Measurements from ENCODE around the gene ARCN1.
"Not testable (repeated sequence)": the region's sequence is repeated elsewhere in the genome, so short reads cannot be mapped to it uniquely, and the experiment has no call there.

Gene ARCN1

GRCh38 chr11:118572981-118573550 is 857 bp downstream of the ARCN1 start:
- no peaks in the 10 kb centered on the region for H3K27me3 ChIP-seq (replicated peaks; ENCODE audit: control insufficient read depth, insufficient read depth, low read length)
- TF ChIP-seq, protein P1, sequence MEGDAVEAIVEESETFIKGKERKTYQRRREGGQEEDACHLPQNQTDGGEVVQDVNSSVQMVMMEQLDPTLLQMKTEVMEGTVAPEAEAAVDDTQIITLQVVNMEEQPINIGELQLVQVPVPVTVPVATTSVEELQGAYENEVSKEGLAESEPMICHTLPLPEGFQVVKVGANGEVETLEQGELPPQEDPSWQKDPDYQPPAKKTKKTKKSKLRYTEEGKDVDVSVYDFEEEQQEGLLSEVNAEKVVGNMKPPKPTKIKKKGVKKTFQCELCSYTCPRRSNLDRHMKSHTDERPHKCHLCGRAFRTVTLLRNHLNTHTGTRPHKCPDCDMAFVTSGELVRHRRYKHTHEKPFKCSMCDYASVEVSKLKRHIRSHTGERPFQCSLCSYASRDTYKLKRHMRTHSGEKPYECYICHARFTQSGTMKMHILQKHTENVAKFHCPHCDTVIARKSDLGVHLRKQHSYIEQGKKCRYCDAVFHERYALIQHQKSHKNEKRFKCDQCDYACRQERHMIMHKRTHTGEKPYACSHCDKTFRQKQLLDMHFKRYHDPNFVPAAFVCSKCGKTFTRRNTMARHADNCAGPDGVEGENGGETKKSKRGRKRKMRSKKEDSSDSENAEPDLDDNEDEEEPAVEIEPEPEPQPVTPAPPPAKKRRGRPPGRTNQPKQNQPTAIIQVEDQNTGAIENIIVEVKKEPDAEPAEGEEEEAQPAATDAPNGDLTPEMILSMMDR (IDR thresholded peaks at IDR 0.05; ENCODE audit: insufficient read depth, low read length, poor library complexity, severe bottlenecking) = no peak
- DNase-seq (ENCODE audit: extremely low read depth, insufficient read length) = no peak
- peak overlapping the region; percentile 98 for H3K4me3 ChIP-seq (replicated peaks; ENCODE audit: low read depth, low read length)
- peaks cover 2% of the 10 kb centered on the region; the same call in 1 of the 2 replicates for H3K36me3 ChIP-seq (ENCODE audit: control insufficient read depth, insufficient read depth, low read length)

GRCh38 chr11:118574636-118575035 is 2.4 kb downstream of the ARCN1 start:
- Histone ChIP-seq H3K27me3 (replicated peaks; ENCODE audit: control insufficient read depth, insufficient read depth, low read length) (no peaks in the 10 kb centered on the region), H3K36me3 (ENCODE audit: control insufficient read depth, insufficient read depth, low read length) (peaks cover 2% of the 10 kb centered on the region; the same call in 1 of the 2 replicates), H3K4me3 (replicated peaks; ENCODE audit: low read depth, low read length) (no peak overlapping the region)
- TF ChIP-seq, protein P1 (IDR thresholded peaks at IDR 0.05; ENCODE audit: insufficient read depth, low read length, poor library complexity, severe bottlenecking) = no peak
- DNase-seq (ENCODE audit: extremely low read depth, insufficient read length) = no peak

DNA sequence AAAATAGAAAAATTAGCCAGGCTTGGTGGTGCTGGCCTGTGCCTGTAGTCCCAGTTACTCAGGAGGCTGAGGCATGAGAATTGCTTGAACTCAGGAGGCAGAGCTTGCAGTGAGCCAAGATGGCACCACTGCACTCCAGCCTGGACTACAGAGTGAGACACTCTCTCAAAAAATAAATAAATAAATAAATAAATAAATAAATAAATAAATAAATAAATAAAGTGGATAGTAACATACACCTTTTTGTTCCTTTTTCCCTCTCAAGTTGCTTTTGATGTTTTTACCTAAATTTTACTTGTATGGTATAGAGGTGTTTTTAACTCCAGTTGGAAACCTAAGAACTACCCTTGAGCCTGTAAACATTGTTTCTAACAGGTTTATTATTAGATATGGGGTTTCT is 5.8 kb downstream of the ARCN1 start:
- not testable (repeated sequence) for H3K4me3 ChIP-seq (replicated peaks; ENCODE audit: low read depth, low read length); H3K36me3 ChIP-seq (ENCODE audit: control insufficient read depth, insufficient read depth, low read length); DNase-seq (ENCODE audit: extremely low read depth, insufficient read length); H3K27me3 ChIP-seq (replicated peaks; ENCODE audit: control insufficient read depth, insufficient read depth, low read length)

DNA sequence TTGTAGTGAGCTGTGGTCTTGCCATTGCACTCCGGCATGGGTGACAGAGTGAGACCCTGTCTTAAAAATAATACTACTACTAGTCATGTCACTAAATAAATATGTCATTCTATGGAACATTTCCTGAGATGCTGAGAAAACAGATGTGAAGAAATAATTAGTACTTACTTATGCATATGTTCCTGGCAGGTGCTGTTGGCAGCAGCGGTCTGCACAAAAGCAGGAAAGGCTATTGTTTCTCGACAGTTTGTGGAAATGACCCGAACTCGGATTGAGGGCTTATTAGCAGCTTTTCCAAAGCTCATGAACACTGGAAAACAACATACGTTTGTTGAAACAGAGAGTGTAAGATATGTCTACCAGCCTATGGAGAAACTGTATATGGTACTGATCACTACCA is 8.8 kb downstream of the ARCN1 start:
- TF ChIP-seq, protein P1 (IDR thresholded peaks at IDR 0.05; ENCODE audit: insufficient read depth, low read length, poor library complexity, severe bottlenecking) = no peak
- Histone ChIP-seq H3K4me3 (replicated peaks; ENCODE audit: low read depth, low read length) (no peak overlapping the region), H3K36me3 (ENCODE audit: control insufficient read depth, insufficient read depth, low read length) (peaks cover 13% of the 10 kb centered on the region), H3K27me3 (replicated peaks; ENCODE audit: control insufficient read depth, insufficient read depth, low read length) (no peaks in the 10 kb centered on the region)
- DNase-seq (ENCODE audit: extremely low read depth, insufficient read length) = no peak

DNA sequence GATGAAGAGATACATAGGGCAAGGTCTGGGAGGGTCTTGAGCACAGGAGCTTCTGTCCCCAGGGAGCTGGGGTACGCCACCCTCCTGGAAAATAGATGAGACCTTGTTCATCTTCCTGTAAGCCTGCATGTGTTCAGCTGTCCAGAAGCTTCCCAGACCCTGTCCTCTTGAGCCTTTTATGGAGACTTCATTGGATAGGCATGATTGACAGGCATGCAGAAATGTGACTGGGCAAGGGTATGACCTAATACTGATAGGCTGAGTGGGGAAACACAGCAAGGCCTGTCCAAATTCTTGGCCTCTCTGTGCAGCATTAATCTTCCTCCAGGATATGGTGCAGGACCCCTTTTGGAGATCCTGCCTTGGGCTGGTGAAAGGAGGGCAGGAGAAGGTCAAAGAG is 15.7 kb downstream of the ARCN1 start:
- Histone ChIP-seq H3K36me3 (ENCODE audit: control insufficient read depth, insufficient read depth, low read length) (peaks cover 20% of the 10 kb centered on the region), H3K4me3 (replicated peaks; ENCODE audit: low read depth, low read length) (no peak overlapping the region), H3K27me3 (replicated peaks; ENCODE audit: control insufficient read depth, insufficient read depth, low read length) (no peaks in the 10 kb centered on the region)
- no peak for DNase-seq (ENCODE audit: extremely low read depth, insufficient read length)
- TF ChIP-seq, protein P1 (IDR thresholded peaks at IDR 0.05; ENCODE audit: insufficient read depth, low read length, poor library complexity, severe bottlenecking) = no peak

DNA sequence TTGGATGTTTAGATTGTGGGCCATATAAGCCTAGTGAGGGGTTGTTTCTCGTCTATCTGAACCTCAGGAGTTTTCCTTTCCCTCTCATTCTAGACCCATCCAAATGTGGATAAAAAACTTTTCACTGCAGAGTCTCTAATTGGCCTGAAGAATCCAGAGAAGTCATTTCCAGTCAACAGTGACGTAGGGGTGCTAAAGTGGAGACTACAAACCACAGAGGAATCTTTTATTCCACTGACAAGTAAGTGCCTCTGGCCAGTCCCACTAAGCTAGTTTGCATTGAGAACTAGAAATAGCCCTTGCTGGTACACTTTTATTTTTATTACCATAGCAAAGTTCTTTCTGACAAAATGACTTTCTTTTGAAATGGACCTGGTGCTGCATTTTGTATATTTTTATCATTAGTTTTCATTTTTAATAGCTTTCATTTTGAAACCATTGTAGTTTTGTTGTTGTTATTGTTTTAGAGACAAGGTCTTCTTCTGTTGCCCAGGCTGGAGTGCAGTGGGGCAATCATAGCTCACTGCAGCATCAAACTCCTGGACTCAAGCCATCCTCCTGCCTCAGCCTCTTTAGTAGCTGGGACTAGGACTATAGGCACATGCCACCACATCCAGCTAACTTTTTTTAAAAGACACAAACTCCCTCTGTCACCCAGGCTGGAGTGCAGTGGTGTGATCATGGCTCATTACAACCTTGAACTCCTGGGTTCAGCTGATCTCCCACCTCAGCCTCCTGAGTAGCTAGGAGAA is 20.6 kb downstream of the ARCN1 start:
- H3K27me3 ChIP-seq (replicated peaks; ENCODE audit: control insufficient read depth, insufficient read depth, low read length) = no peaks in the 10 kb centered on the region
- H3K4me3 ChIP-seq (replicated peaks; ENCODE audit: low read depth, low read length) = no peak overlapping the region
- peaks cover 21% of the 10 kb centered on the region for H3K36me3 ChIP-seq (ENCODE audit: control insufficient read depth, insufficient read depth, low read length)
- TF ChIP-seq, protein P1 (IDR thresholded peaks at IDR 0.05; ENCODE audit: insufficient read depth, low read length, poor library complexity, severe bottlenecking) = no peak
- no peak for DNase-seq (ENCODE audit: extremely low read depth, insufficient read length)

All from GM06990 (cell line).